ENCODE data around the gene PTPN20. TPM values are rescaled to one million over a fixed set of nuclear protein-coding genes. Genes with fewer than 3 reads are reported as not detected.

The PTPN20 gene
- total and polyA plus RNA-seq, 7 donors: 1.3 to 5.9 (median 4.0) TPM

GRCh38 chr10:47021850-47022249, 110.6 kb downstream of the PTPN20 start:
- WGBS, 3 donors: 91 to 92% (median 91%) methylated on average over 6 of the region's 6 CpGs
- Histone ChIP-seq H3K9me3 (no peaks in the 10 kb centered on the region), H3K27ac (no peak overlapping the region), H3K4me3 (no peak overlapping the region), H3K36me3 (ENCODE audit: insufficient read depth in 1 of 2, low read depth in 1 of 2) (no peaks in the 10 kb centered on the region), H3K4me1 (no peaks in the 10 kb centered on the region), H3K27me3 (ENCODE audit: insufficient read depth in 3 of 3, low read length in 2 of 3) (no peaks in the 10 kb centered on the region)
- DNase-seq (no peak), ATAC-seq (no peak)
- no peak for TF ChIP-seq CTCF (IDR thresholded peaks at IDR 0.05)
- intact Hi-C loops (cut with DNase I): loop anchor here in 1 of 2 donors (5.0 kb wide), 1 partner anchor 290 kb away; no protein-coding TSS in a partner anchor

- Histone ChIP-seq H3K36me3 (ENCODE audit: insufficient read depth in 1 of 2, low read depth in 1 of 2) (no peaks in the 10 kb centered on the region), H3K27ac (no peak overlapping the region), H3K27me3 (ENCODE audit: insufficient read depth in 3 of 3, low read length in 2 of 3) (no peaks in the 10 kb centered on the region), H3K4me1 (no peaks in the 10 kb centered on the region), H3K9me3 (no peaks in the 10 kb centered on the region), H3K4me3 (no peak overlapping the region)
- peak; percentile 43 to 78 for DNase-seq
- intact Hi-C loops (cut with DNase I): loop anchor here in 1 of 2 donors (5.0 kb wide), 1 partner anchor 290 kb away; no protein-coding TSS in a partner anchor
- WGBS, 3 donors: 46 to 51% (median 50%) methylated on average over 15 to 16 of the region's 16 CpGs
- no peak for TF ChIP-seq CTCF (IDR thresholded peaks at IDR 0.05)
- ATAC-seq: peak in 3 of 4 donors; percentile 9 to 28 (median 17)
Measured at GRCh38 chr10:47022311-47023131, 111.3 kb downstream of the PTPN20 start.

GRCh38 chr10:47023237-47024045, 112.2 kb downstream of the PTPN20 start:
- Histone ChIP-seq H3K9me3 (no peaks in the 10 kb centered on the region), H3K36me3 (ENCODE audit: insufficient read depth in 1 of 2, low read depth in 1 of 2) (no peaks in the 10 kb centered on the region), H3K4me1 (no peaks in the 10 kb centered on the region), H3K4me3 (no peak overlapping the region), H3K27me3 (ENCODE audit: insufficient read depth in 3 of 3, low read length in 2 of 3) (no peaks in the 10 kb centered on the region), H3K27ac (no peak overlapping the region)
- intact Hi-C loops (cut with DNase I): loop anchor here (2.0 to 5.0 kb wide), 2 partner anchors 289 to 291 kb away; no protein-coding TSS in a partner anchor
- no peak for ATAC-seq
- DNase-seq: peak in 1 of 2 donors; percentile 40
- 40 to 60% (median 44%) methylated on average over 17 of the region's 17 CpGs for WGBS, 3 donors
- no peak for TF ChIP-seq CTCF (IDR thresholded peaks at IDR 0.05)

GRCh38 chr10:47024046-47024322, 112.8 kb downstream of the PTPN20 start:
- DNase-seq: no peak
- WGBS, 3 donors: 45 to 83% (median 65%) methylated on average over 1 of the region's 1 CpG
- H3K36me3 ChIP-seq (ENCODE audit: insufficient read depth in 1 of 2, low read depth in 1 of 2): no peaks in the 10 kb centered on the region
- intact Hi-C loops (cut with DNase I): loop anchor here (2.0 to 5.0 kb wide), 2 partner anchors 288 to 291 kb away; no protein-coding TSS in a partner anchor
- ATAC-seq: no peak
- TF ChIP-seq CTCF (IDR thresholded peaks at IDR 0.05): no peak
- H3K4me1 ChIP-seq: no peaks in the 10 kb centered on the region
- H3K27ac ChIP-seq: no peak overlapping the region
- H3K9me3 ChIP-seq: no peaks in the 10 kb centered on the region
- no peak overlapping the region for H3K4me3 ChIP-seq
- no peaks in the 10 kb centered on the region for H3K27me3 ChIP-seq (ENCODE audit: insufficient read depth in 3 of 3, low read length in 2 of 3)

Data from psoas muscle (tissue), 8 donors.